Duodenal mucosa (tissue), 2 donors: ENCODE data around the gene PARD3B.

ENCODE experiments used
- H3K27ac ChIP-seq: one replicate; pipeline ENCODE4 v1.7.0; 2013; ENCODE audit warnings: low read depth, low read length
- H3K27me3 ChIP-seq, 2 donors: one replicate each; pipeline ENCODE4 v1.7.0; 2013; ENCODE audit warnings: low read length in 2 of 2, control low read depth in 1 of 2; ENCODE audit not compliant: insufficient read depth in 2 of 2, control insufficient read depth in 1 of 2
- H3K36me3 ChIP-seq, 2 donors: one replicate each; pipeline ENCODE4 v1.7.0; 2013; ENCODE audit warnings: low read length in 2 of 2, control low read depth in 1 of 2; ENCODE audit not compliant: insufficient read depth in 2 of 2, control insufficient read depth in 1 of 2
- H3K4me1 ChIP-seq, 2 donors: one replicate each; pipeline ENCODE4 v1.7.0; 2013; ENCODE audit warnings: low read length in 2 of 2, control low read depth in 1 of 2; ENCODE audit not compliant: insufficient read depth in 2 of 2, control insufficient read depth in 1 of 2
- H3K4me3 ChIP-seq, 2 donors: one replicate each; pipeline ENCODE4 v1.7.0; 2013; ENCODE audit warnings: low read length in 2 of 2, low read depth in 1 of 2
- H3K9ac ChIP-seq, 2 donors: one replicate each; pipeline ENCODE4 v1.7.0; 2013; ENCODE audit warnings: low read length in 2 of 2, low read depth in 1 of 2
- H3K9me3 ChIP-seq, 2 donors: one replicate each; pipeline ENCODE4 v1.7.0; 2013; ENCODE audit warnings: low read length in 2 of 2, control low read depth in 1 of 2; ENCODE audit not compliant: control insufficient read depth in 1 of 2

PARD3B gene

GRCh38 chr2:205188239-205189138 lies 643.2 kb downstream of the PARD3B start:
- Histone ChIP-seq H3K27ac (no peak overlapping the region), H3K9ac (no peak overlapping the region), H3K4me1 (no peaks in the 10 kb centered on the region), H3K36me3 (no peaks in the 10 kb centered on the region), H3K4me3 (no peak overlapping the region), H3K27me3 (no peaks in the 10 kb centered on the region), H3K9me3 (no peaks in the 10 kb centered on the region)

DNA sequence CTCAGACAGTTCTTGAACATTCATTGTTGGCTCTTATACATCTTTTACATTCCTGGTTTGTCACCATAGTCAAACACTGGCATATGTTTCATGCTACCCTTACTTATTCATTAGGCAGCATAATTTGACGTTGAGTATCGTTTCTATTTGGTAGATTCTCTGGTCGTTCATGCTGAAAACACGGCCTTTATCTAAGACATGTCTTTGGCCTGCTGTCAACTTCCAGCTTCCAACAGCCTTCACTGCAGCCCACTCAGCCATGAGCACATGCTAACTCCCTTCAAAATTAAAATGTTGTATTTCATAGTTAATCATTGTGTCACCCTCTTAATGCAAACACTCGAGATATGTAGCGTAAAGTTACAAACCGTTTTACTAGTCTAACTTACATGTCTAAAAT lies 644.0 kb downstream of the PARD3B start:
- Histone ChIP-seq H3K4me1 (no peaks in the 10 kb centered on the region), H3K9me3 (no peaks in the 10 kb centered on the region), H3K27ac (no peak overlapping the region), H3K27me3 (no peaks in the 10 kb centered on the region), H3K9ac (no peak overlapping the region), H3K4me3 (no peak overlapping the region), H3K36me3 (no peaks in the 10 kb centered on the region)

DNA sequence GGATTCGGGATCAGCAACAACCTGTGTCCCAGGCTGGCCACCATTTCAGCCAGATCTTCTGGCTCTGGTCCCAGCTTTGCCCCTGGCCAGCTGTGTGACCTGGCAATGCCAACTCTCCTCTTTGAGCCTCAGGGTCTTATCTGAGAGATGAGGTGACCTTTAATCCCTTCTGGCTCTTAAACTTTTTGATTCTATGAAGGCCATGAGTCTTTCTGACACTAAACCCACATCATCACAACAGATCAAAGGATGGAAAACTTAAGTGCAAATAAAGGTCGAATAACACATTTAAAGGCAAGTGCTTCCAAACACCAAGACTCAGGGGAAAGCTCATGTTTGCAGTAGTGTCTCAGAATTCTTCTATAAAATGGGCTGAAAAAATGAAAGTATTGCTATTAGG lies 645.3 kb downstream of the PARD3B start:
- H3K36me3 ChIP-seq: no peaks in the 10 kb centered on the region
- H3K27ac ChIP-seq: no peak overlapping the region
- H3K4me3 ChIP-seq: no peak overlapping the region
- H3K4me1 ChIP-seq: no peaks in the 10 kb centered on the region
- H3K9me3 ChIP-seq: no peaks in the 10 kb centered on the region
- no peaks in the 10 kb centered on the region for H3K27me3 ChIP-seq
- H3K9ac ChIP-seq: no peak overlapping the region

DNA sequence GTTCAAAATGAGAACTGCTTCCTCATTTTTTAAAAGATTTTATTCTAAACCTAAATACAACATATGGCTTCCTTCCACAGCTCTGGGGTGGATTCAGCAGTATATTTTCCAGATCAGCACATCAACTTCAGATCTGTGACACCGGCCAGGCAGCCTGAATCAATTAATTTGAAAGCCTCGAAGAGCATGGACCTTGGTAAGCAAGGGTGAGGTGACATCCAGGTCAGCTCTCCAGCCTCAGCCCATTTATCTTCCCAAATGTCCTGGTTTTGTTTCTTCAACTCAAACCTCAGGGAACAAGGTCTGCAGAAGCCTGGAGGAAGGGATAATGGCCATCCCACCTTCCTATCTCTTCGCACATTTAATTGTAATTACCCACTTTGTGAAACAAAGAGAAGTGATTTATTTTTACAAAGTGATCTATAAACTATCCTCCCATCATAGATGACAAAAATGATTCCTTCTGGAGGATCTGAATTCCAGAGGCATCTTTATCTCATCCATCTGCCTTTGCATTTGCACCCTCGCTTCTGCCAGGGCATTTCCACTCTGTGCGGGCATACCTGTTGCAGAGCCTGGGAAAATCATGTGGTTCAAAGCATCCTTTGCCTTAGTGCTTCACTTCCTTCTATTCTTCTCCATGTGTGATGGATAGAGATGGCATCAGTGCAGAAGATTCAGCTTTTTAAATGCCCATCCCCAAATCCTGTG lies 648.0 kb downstream of the PARD3B start:
- no peaks in the 10 kb centered on the region for H3K4me1 ChIP-seq
- no peak overlapping the region for H3K4me3 ChIP-seq
- H3K9ac ChIP-seq: no peak overlapping the region
- H3K27me3 ChIP-seq: no peaks in the 10 kb centered on the region
- H3K27ac ChIP-seq: no peak overlapping the region
- H3K9me3 ChIP-seq: no peaks in the 10 kb centered on the region
- H3K36me3 ChIP-seq: no peaks in the 10 kb centered on the region

- Histone ChIP-seq H3K27me3 (no peaks in the 10 kb centered on the region), H3K36me3 (no peaks in the 10 kb centered on the region), H3K9ac (no peak overlapping the region), H3K9me3 (no peaks in the 10 kb centered on the region), H3K27ac (no peak overlapping the region), H3K4me3 (no peak overlapping the region), H3K4me1 (no peaks in the 10 kb centered on the region)
Measured at GRCh38 chr2:205193836-205194228, 648.6 kb downstream of the PARD3B start.

DNA sequence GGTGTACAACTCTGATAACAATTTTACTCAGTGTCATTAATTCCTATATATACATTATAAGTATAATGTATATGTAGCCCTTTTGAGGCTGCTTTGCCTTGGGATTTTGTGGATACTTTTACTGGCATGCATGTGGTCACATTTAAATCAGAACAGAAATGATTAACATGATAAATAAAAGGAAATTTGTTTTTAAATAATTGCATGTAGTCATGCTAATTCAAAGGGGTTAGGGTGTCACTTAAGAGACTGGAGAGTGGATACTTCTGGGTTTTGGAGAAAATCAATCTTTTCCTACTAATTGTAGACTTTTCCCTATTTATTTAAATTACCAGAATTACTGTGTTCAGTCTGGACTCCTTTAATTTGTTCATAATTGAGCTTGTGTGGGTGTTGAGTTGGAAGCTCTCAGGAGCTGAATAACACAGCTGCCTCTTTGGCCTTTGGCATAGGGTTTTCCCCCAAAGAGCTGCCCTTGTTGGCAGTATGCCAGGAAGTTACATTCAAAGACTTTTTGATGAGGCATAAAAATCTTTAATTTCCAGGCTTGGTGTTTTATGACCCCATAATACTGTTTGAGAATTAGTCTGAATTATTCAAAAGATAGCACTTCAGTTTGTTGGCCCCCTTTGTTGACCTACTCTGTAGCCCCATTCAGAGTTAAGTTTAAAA lies 652.3 kb downstream of the PARD3B start:
- no peaks in the 10 kb centered on the region for H3K27me3 ChIP-seq
- H3K9ac ChIP-seq: no peak overlapping the region
- H3K4me3 ChIP-seq: no peak overlapping the region
- no peak overlapping the region for H3K27ac ChIP-seq
- no peaks in the 10 kb centered on the region for H3K36me3 ChIP-seq
- H3K4me1 ChIP-seq: no peaks in the 10 kb centered on the region
- H3K9me3 ChIP-seq: no peaks in the 10 kb centered on the region

DNA sequence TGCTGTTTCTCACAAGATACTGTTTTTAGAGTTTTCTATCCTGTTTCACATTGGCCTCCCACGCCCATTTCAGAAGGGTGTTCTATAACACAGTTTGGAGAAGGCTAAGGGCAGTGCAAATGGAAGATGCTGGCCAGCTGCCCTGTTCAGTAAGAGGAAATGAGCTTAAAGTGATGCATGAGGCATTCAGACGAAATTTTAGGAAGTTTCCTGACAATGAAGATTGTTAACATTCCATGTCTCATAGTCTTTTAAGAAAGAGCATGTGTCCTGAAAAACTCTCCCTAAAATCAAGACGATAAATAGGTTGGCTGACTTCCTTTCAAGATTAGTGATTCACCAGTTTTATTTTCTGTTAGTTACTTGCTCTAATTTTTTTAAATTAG lies 652.9 kb downstream of the PARD3B start:
- Histone ChIP-seq H3K4me1 (no peaks in the 10 kb centered on the region), H3K27ac (no peak overlapping the region), H3K36me3 (no peaks in the 10 kb centered on the region), H3K27me3 (no peaks in the 10 kb centered on the region), H3K4me3 (no peak overlapping the region), H3K9me3 (no peaks in the 10 kb centered on the region), H3K9ac (no peak overlapping the region)

GRCh38 chr2:205199165-205199850 lies 654.0 kb downstream of the PARD3B start:
- H3K4me1 ChIP-seq: no peaks in the 10 kb centered on the region
- no peaks in the 10 kb centered on the region for H3K9me3 ChIP-seq
- no peak overlapping the region for H3K9ac ChIP-seq
- H3K27ac ChIP-seq: no peak overlapping the region
- H3K4me3 ChIP-seq: no peak overlapping the region
- no peaks in the 10 kb centered on the region for H3K36me3 ChIP-seq
- no peaks in the 10 kb centered on the region for H3K27me3 ChIP-seq

- H3K4me3 ChIP-seq: no peak overlapping the region
- no peak overlapping the region for H3K27ac ChIP-seq
- no peak overlapping the region for H3K9ac ChIP-seq
- no peaks in the 10 kb centered on the region for H3K36me3 ChIP-seq
- H3K9me3 ChIP-seq: no peaks in the 10 kb centered on the region
- no peaks in the 10 kb centered on the region for H3K27me3 ChIP-seq
- no peaks in the 10 kb centered on the region for H3K4me1 ChIP-seq
Measured at GRCh38 chr2:205210494-205210893, 665.2 kb downstream of the PARD3B start.

DNA sequence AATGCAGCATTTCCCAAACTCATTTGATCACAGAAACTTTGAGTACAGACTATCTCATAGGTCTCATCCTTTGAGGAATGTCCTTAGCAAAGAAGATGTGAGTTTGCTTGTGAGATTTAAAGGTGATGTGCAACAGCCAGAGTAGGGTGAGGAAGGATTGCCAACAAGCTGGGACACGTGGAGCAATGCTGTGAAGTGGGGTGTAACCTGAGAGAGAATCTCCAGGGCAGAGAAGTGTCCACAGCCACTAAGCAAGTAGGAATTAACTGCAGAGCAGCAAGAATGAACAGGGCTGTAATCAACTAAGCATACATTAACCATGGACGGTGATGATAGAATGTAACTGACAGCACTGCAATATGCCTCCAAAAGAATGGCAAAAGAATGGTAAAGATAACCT lies 667.1 kb downstream of the PARD3B start:
- H3K27ac ChIP-seq: no peak overlapping the region

More for the DNA sequence above, 667.1 kb downstream of the PARD3B start:
- no peaks in the 10 kb centered on the region for H3K4me1 ChIP-seq
- H3K9ac ChIP-seq: no peak overlapping the region
- no peaks in the 10 kb centered on the region for H3K36me3 ChIP-seq
- no peaks in the 10 kb centered on the region for H3K27me3 ChIP-seq
- H3K9me3 ChIP-seq: no peaks in the 10 kb centered on the region
- no peak overlapping the region for H3K4me3 ChIP-seq
